ENCODE results near the gene NDNF.

DNA sequence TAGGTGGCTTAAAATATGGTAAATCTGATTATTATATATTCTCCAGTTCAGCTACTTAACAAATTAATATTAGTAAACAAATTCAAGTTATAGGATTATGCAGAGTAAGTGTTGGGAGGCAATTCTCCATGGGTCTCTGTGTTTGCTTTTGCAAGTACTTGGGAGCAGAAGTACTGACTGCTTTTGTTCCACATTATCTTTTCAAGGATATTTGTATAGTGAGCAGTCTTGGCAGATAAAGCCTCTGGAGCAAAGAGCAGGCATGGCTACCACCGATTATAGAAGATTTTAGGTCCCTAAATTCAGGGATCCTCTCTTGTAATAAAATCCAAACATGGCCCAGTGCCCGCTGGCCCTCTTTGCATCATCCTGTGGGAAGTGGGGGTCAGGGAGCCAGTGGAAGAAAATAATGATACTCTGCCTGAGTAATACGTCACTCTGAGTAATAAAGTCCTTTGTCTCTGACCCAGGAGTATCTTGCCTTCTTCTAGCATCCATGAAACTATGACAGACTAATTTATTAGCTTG, 23.2 kb downstream of the NDNF start:
- TF ChIP-seq CTCF (IDR thresholded peaks at IDR 0.05; ENCODE audit: low read depth, low read length) = no peak
- no peak for TF ChIP-seq POLR2A (IDR thresholded peaks at IDR 0.05; ENCODE audit: extremely low read depth, insufficient read length)
- TF ChIP-seq MAX (IDR thresholded peaks at IDR 0.05; ENCODE audit: low read depth, low read length) = no peak

Data from NB4 (cell line).